ENCODE results near the gene ANK2. TPM values are rescaled to one million over a fixed set of nuclear protein-coding genes. Genes with fewer than 3 reads are reported as not detected.
A peak's percentile ranks its signal among the peaks of the same experiment; 100 is the strongest.

ANK2 gene
- total and polyA plus RNA-seq, 4 donors, result 1.1 to 61.2 (median 12.5) TPM

GRCh38 chr4:113404167-113404571 lies 354.7 kb downstream of the ANK2 start:
- H3K4me1 ChIP-seq (ENCODE audit: control insufficient read depth in 5 of 5, insufficient read depth in 5 of 5, low read length in 5 of 5), result peaks cover 0 to 8% (median under 1%) of the 10 kb centered on the region in 5 donors
- WGBS, 2 donors, result 90 to 91% methylated on average over 4 of the region's 4 CpGs
- H3K27ac ChIP-seq (ENCODE audit: low read depth in 1 of 2, low read length in 1 of 2), result no peak overlapping the region
- no peak overlapping the region for H3K9ac ChIP-seq (ENCODE audit: insufficient read depth in 1 of 2, low read length in 2 of 2)
- ATAC-seq (ENCODE audit: insufficient read depth, low FRiP score), result no peak
- peaks cover 0 to 2% (median 0%) of the 10 kb centered on the region in 4 donors for H3K9me3 ChIP-seq (ENCODE audit: control insufficient read depth in 4 of 4, insufficient read depth in 3 of 4, low read length in 3 of 4)
- no peaks in the 10 kb centered on the region for H3K36me3 ChIP-seq (ENCODE audit: control insufficient read depth in 4 of 4, insufficient read depth in 4 of 4, low read length in 4 of 4)
- H3K4me3 ChIP-seq, result no peak overlapping the region
- H3K27me3 ChIP-seq (ENCODE audit: control insufficient read depth in 3 of 3, insufficient read depth in 3 of 3, low read length in 2 of 3), result no peaks in the 10 kb centered on the region
- TF ChIP-seq CTCF (IDR thresholded peaks at IDR 0.05; ENCODE audit: control extremely low read depth, extremely low read depth), result no peak
- DNase-seq, result no peak

GRCh38 chr4:113404841-113405240 lies 355.4 kb downstream of the ANK2 start:
- WGBS, 2 donors, result 48 to 77% methylated on average over 2 of the region's 2 CpGs
- TF ChIP-seq CTCF (IDR thresholded peaks at IDR 0.05; ENCODE audit: control extremely low read depth, extremely low read depth), result no peak
- no peaks in the 10 kb centered on the region for H3K27me3 ChIP-seq (ENCODE audit: control insufficient read depth in 3 of 3, insufficient read depth in 3 of 3, low read length in 2 of 3)
- no peak overlapping the region for H3K9ac ChIP-seq (ENCODE audit: insufficient read depth in 1 of 2, low read length in 2 of 2)
- H3K27ac ChIP-seq (ENCODE audit: low read depth in 1 of 2, low read length in 1 of 2), result no peak overlapping the region
- no peak for ATAC-seq (ENCODE audit: insufficient read depth, low FRiP score)
- H3K9me3 ChIP-seq (ENCODE audit: control insufficient read depth in 4 of 4, insufficient read depth in 3 of 4, low read length in 3 of 4), result peaks cover 0 to 2% (median 0%) of the 10 kb centered on the region in 4 donors
- peaks cover 0 to 8% (median 0%) of the 10 kb centered on the region in 5 donors for H3K4me1 ChIP-seq (ENCODE audit: control insufficient read depth in 5 of 5, insufficient read depth in 5 of 5, low read length in 5 of 5)
- no peak overlapping the region for H3K4me3 ChIP-seq
- H3K36me3 ChIP-seq (ENCODE audit: control insufficient read depth in 4 of 4, insufficient read depth in 4 of 4, low read length in 4 of 4), result no peaks in the 10 kb centered on the region
- DNase-seq, result peak; percentile 53 to 84 (median 71)

GRCh38 chr4:113405874-113406722 lies 356.6 kb downstream of the ANK2 start:
- ATAC-seq (ENCODE audit: insufficient read depth, low FRiP score) (peak; percentile 4), DNase-seq (no peak)
- peaks cover 0 to 8% (median 0%) of the 10 kb centered on the region in 5 donors for H3K4me1 ChIP-seq (ENCODE audit: control insufficient read depth in 5 of 5, insufficient read depth in 5 of 5, low read length in 5 of 5)
- H3K9ac ChIP-seq (ENCODE audit: insufficient read depth in 1 of 2, low read length in 2 of 2), result no peak overlapping the region
- no peaks in the 10 kb centered on the region for H3K27me3 ChIP-seq (ENCODE audit: control insufficient read depth in 3 of 3, insufficient read depth in 3 of 3, low read length in 2 of 3)
- H3K4me3 ChIP-seq, result no peak overlapping the region
- 82 to 92% methylated on average over 7 of the region's 7 CpGs for WGBS, 2 donors
- H3K27ac ChIP-seq (ENCODE audit: low read depth in 1 of 2, low read length in 1 of 2), result no peak overlapping the region
- H3K36me3 ChIP-seq (ENCODE audit: control insufficient read depth in 4 of 4, insufficient read depth in 4 of 4, low read length in 4 of 4), result no peaks in the 10 kb centered on the region
- no peaks in the 10 kb centered on the region for H3K9me3 ChIP-seq (ENCODE audit: control insufficient read depth in 4 of 4, insufficient read depth in 3 of 4, low read length in 3 of 4)
- no peak for TF ChIP-seq CTCF (IDR thresholded peaks at IDR 0.05; ENCODE audit: control extremely low read depth, extremely low read depth)
